Heart left ventricle (tissue), 13 donors: Measurements from ENCODE around the gene CREB3L1.

Experiments used
- POLR2A ChIP-seq, 2 donors: fragments of 450-650 bp; IDR thresholded peaks; one replicate each; pipeline ENCODE4 v1.6.1; 2017; ENCODE audit warnings: antibody characterized with exemption in 2 of 2, mild to moderate bottlenecking in 2 of 2, moderate library complexity in 2 of 2
- TF ChIP-seq, protein P1 (sequence below), 12 donors: fragments of 200-600 bp; sonication (generic) in 4 of 12; IDR thresholded peaks; one replicate each; pipeline versions ENCODE4 v1.5.0 to v1.8.0; 2018 to 2022; ENCODE audit warnings: antibody characterized with exemption in 12 of 12, mild to moderate bottlenecking in 5 of 12
- donor health status: ischemic (EF 13 %, LVEDD 7.1; RV severe dilation, severe dysfunction).
- donor health status: DM: no; HTN: yes; CAD: no.
- donor health status: DM: no; HTN: no; CAD: no.
- donor health status: ischemic (EF 25% LVEDD 6.9; RV normal size, moderate dysfunction).
- donor health status: ischemic (EF 25% LVEDD 5.7; RV mildly dilated, moderate dysfunction).
- donor health status: ischemic (EF 35%, LVEDD 5.7; RV mildly dilated, moderate dysfunction).
- donor health status: nonischemic (EF 11% LVEDD 7.7; RV severe dilation, severe dysfunction).
- donor health status: DM: yes; HTN: yes; CAD: no.
- donor health status: PGD.
- donor health status: ischemic (EF 29% LVEDD 5.4; RV normal size, mild dysfunction).
- donor health status: nonischemic (EF 23%, LVEDD 6.1; RV moderate dilation, normal function).

DNA sequence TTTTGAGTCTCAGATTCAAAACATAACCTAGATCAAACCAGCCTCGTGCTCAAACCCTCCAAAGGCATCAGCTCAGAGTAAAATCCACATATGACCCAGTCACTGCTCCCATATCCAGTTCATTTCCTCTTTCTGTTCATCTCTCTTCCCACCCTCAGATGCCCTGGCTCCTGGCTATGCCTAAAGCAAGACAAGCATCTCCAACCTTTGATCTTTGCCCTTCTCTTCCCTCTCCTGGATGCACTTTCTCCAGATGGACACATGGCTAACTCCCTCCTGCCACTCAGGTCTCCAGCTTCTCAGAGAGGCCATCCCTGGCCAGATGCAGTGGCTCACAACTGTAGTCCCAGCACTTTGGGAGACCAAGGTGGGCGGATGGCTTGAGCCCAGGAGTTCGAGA lies 14.3 kb upstream of the CREB3L1 start:
- TF ChIP-seq, protein P1, sequence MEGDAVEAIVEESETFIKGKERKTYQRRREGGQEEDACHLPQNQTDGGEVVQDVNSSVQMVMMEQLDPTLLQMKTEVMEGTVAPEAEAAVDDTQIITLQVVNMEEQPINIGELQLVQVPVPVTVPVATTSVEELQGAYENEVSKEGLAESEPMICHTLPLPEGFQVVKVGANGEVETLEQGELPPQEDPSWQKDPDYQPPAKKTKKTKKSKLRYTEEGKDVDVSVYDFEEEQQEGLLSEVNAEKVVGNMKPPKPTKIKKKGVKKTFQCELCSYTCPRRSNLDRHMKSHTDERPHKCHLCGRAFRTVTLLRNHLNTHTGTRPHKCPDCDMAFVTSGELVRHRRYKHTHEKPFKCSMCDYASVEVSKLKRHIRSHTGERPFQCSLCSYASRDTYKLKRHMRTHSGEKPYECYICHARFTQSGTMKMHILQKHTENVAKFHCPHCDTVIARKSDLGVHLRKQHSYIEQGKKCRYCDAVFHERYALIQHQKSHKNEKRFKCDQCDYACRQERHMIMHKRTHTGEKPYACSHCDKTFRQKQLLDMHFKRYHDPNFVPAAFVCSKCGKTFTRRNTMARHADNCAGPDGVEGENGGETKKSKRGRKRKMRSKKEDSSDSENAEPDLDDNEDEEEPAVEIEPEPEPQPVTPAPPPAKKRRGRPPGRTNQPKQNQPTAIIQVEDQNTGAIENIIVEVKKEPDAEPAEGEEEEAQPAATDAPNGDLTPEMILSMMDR (IDR thresholded peaks at IDR 0.05) = no peak
- no peak for TF ChIP-seq POLR2A (IDR thresholded peaks at IDR 0.05)
